ENCODE results near the gene CBX7. TPM values are rescaled to one million over a fixed set of nuclear protein-coding genes. Genes with fewer than 3 reads are reported as not detected.

Gene CBX7
- polyA plus RNA-seq (2011; rRNA removed) (4.2 and 5.3 TPM in 2 replicates), polyA minus RNA-seq (2011; rRNA and poly(A)+ RNA removed) (4.7 and 5.0 TPM in 2 replicates)

GRCh38 chr22:39152511-39153219, at the start of gene CBX7:
Gene CBX7 (minus strand): TSS chr22:39152680. CDS start chr22:39152444, 236 bp downstream.
- TF ChIP-seq CTCF (IDR thresholded peaks at IDR 0.05; ENCODE audit: insufficient read depth, low read depth, low read length): no peak
- Histone ChIP-seq H3K36me3 (ENCODE audit: control insufficient read depth, insufficient read depth, low read length) (peaks cover 5% of the 10 kb centered on the region), H3K4me3 (ENCODE audit: low read depth, low read length) (peak within 1 kb of the TSS; percentile 64), H3K27me3 (ENCODE audit: control insufficient read depth, insufficient read depth, low read length) (peaks cover 15% of the 10 kb centered on the region)
- no peak for DNase-seq (ENCODE audit: low read depth)
- POLR2A ChIA-PET: interaction anchor here (0.5 to 1.3 kb wide), 4 partner anchors 159 to 350 kb away, joined by 3 to 9 read pairs (median 4); partner anchors contain the start of gene RPL3
- CTCF ChIA-PET: interaction anchor here (1.0 to 2.4 kb wide), 6 partner anchors 18 to 384 kb away, joined by 3 to 8 read pairs (median 4); no protein-coding TSS in a partner anchor

DNA sequence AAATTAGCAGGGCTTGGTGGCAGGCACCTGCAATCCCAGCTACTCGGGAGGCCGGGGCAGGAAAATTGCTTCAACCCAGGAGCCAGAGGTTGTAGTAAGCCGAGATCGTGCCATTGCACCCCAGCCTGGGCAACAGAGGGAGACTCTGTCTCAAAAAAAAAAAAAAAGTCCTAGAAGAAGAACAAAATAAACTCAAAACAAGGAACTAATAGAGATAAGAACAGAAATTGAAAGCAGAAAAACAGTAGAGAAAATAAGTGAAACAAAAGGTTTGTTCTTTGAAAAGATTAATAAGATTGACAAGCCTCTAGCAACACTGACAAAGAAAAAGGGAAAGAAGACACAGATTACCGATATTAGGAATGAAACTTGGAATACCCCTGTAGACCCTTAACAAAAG, 45.1 kb upstream of the CBX7 start:
- no peaks in the 10 kb centered on the region for H3K36me3 ChIP-seq (ENCODE audit: control insufficient read depth, insufficient read depth, low read length)
- ChIA-PET CTCF (no interaction called here), POLR2A (no interaction called here)
- H3K27me3 ChIP-seq (ENCODE audit: control insufficient read depth, insufficient read depth, low read length): no peaks in the 10 kb centered on the region
- no peak overlapping the region for H3K4me3 ChIP-seq (ENCODE audit: low read depth, low read length)
- DNase-seq (ENCODE audit: low read depth): no peak
- no peak for TF ChIP-seq CTCF (IDR thresholded peaks at IDR 0.05; ENCODE audit: insufficient read depth, low read depth, low read length)

DNA sequence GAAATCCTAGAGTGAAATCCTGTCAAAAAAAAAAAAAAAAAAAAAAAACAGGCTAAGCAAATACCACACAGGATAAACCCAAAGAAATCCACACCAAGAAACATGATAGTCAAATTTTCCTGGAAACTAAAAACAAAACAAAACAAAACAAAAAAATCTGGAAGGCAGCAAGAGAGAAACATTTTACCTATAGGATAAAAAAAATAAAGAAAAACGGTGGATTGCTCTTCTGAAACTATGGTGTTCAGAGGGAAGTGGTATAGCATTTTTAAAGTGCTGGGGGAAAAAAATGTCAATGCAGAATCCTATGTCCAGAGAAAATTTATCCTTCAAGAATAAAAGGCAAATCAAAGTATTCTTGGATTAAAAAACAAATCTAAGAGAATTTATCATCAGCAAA, 41.6 kb upstream of the CBX7 start:
- ChIA-PET CTCF (no interaction called here), POLR2A (no interaction called here)
- TF ChIP-seq CTCF (IDR thresholded peaks at IDR 0.05; ENCODE audit: insufficient read depth, low read depth, low read length): no peak
- H3K4me3 ChIP-seq (ENCODE audit: low read depth, low read length): no peak overlapping the region
- DNase-seq (ENCODE audit: low read depth): no peak
- H3K36me3 ChIP-seq (ENCODE audit: control insufficient read depth, insufficient read depth, low read length): no peaks in the 10 kb centered on the region
- H3K27me3 ChIP-seq (ENCODE audit: control insufficient read depth, insufficient read depth, low read length): no peaks in the 10 kb centered on the region

DNA sequence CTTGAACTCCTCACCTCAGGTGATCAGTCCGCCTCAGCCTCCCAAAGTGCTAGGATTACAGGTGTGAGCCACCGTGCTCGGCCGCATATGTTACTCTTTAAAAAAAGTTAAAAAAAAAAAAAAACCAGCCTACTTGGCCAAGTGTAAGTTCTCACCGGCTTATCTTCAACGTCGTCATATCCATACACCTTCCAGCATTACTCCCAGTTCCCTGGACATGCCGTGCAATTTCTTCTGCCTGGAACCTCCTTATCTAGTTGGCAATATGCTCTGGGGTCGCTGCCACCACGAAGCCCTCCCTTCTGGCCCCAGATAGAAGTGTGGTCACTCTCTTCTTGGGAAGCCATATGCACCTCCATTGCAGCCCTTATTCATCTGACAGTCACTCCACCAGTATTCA, 36.3 kb upstream of the CBX7 start:
- no peak for DNase-seq (ENCODE audit: low read depth)
- Histone ChIP-seq H3K27me3 (ENCODE audit: control insufficient read depth, insufficient read depth, low read length) (no peaks in the 10 kb centered on the region), H3K36me3 (ENCODE audit: control insufficient read depth, insufficient read depth, low read length) (no peaks in the 10 kb centered on the region), H3K4me3 (ENCODE audit: low read depth, low read length) (no peak overlapping the region)
- ChIA-PET POLR2A (no interaction called here), CTCF (no interaction called here)
- no peak for TF ChIP-seq CTCF (IDR thresholded peaks at IDR 0.05; ENCODE audit: insufficient read depth, low read depth, low read length)

DNA sequence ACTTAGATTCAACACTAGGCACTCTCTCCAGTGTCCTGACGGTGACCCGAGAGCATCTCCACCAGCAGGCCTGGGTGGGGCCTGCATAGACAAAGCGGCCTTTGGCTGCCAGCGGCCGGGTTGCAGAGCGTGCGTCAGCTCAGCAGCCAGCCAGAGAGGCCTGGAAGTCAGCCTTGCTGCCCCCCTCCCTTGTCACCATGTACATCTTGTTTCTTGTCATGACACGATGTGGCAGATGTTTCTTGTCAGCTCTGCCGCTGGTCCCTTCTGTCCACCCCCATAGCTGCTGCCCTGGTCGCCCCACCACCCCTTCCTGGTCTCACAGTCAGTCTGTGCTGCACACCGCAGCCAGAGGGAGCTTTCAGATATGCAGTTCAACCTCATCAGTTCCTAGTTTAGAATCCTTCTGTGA, 33.1 kb upstream of the CBX7 start:
- TF ChIP-seq CTCF (IDR thresholded peaks at IDR 0.05; ENCODE audit: insufficient read depth, low read depth, low read length): peak; percentile 75
- Histone ChIP-seq H3K4me3 (ENCODE audit: low read depth, low read length) (no peak overlapping the region), H3K36me3 (ENCODE audit: control insufficient read depth, insufficient read depth, low read length) (no peaks in the 10 kb centered on the region), H3K27me3 (ENCODE audit: control insufficient read depth, insufficient read depth, low read length) (no peaks in the 10 kb centered on the region)
- ChIA-PET POLR2A (interaction anchor here (0.7 kb wide), 1 partner anchor 158 kb away, joined by 4 read pairs; no protein-coding TSS in a partner anchor), CTCF (interaction anchor here (0.7 to 4.9 kb wide), 8 partner anchors 10 to 133 kb away, joined by 3 to 27 read pairs (median 5); partner anchors contain the start of gene RPL3)
- DNase-seq (ENCODE audit: low read depth): peak; percentile 33
